ENCODE results near the gene DDX41. TPM values are rescaled to one million over a fixed set of nuclear protein-coding genes. Genes with fewer than 3 reads are reported as not detected.
"Not testable (repeated sequence)": the region's sequence is repeated elsewhere in the genome, so short reads cannot be mapped to it uniquely, and the experiment has no call there.

Gene DDX41
- total RNA-seq, 1 experiment from 2014 or later: 91.5 TPM

- DNase-seq (ENCODE audit: low read depth): peak; percentile 88
These were observed 20.9 kb upstream of the DDX41 start for GRCh38 chr5:177537389-177538361.

GRCh38 chr5:177536386-177536785, 19.6 kb upstream of the DDX41 start:
- DNase-seq (ENCODE audit: low read depth): peak; percentile 1

DNA sequence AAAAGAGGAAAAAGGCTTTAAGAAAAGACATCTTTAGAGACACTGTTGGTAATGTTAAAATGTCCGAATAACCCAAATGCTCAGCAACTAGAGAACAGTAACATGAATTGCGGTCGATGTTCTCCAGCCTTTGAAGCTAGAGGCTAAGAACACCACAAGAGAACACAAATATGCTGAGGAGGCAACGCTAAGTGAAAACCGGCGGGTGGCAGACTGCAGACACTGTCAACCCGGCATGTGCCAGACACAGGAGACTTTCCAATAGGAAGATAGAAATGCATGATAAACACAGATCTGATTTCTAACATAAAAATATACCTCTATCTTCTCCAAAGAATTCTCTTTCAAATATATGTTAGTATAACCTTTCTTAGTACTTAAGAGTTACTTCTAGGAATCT, 18.4 kb upstream of the DDX41 start:
- no peak for DNase-seq (ENCODE audit: low read depth)

DNA sequence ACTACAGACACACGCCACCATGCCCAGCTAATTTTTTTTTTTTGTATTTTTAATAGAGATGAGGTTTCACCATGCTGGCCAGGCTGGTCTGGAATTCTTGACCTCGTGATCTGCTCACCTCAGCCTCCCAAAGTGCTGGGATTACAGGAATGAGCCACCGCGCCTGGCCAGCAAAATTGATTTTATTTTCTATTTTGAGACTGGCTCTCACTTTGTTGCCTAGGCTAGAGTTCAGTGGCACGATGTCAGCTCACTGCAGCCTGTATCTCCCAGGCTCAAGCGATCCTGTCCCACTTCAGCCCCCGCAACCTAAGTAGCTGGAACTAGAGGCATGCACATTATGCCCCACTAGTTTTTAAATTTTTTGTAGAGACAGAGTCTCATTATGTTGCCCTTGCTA, 17.7 kb upstream of the DDX41 start:
- DNase-seq (ENCODE audit: low read depth): not testable (repeated sequence)

GRCh38 chr5:177531209-177531940, 14.6 kb upstream of the DDX41 start:
- no peak for DNase-seq (ENCODE audit: low read depth)

GRCh38 chr5:177530638-177531037, 13.9 kb upstream of the DDX41 start:
- DNase-seq (ENCODE audit: low read depth): peak; percentile 0

- peak; percentile 0 for DNase-seq (ENCODE audit: low read depth)
These were observed 12.8 kb upstream of the DDX41 start for GRCh38 chr5:177529247-177530203.

- DNase-seq (ENCODE audit: low read depth): peak; percentile 1
These were observed 11.9 kb upstream of the DDX41 start for GRCh38 chr5:177528631-177529030.

- no peak for DNase-seq (ENCODE audit: low read depth)
These were observed 10.8 kb upstream of the DDX41 start for GRCh38 chr5:177527595-177527994.

DNA sequence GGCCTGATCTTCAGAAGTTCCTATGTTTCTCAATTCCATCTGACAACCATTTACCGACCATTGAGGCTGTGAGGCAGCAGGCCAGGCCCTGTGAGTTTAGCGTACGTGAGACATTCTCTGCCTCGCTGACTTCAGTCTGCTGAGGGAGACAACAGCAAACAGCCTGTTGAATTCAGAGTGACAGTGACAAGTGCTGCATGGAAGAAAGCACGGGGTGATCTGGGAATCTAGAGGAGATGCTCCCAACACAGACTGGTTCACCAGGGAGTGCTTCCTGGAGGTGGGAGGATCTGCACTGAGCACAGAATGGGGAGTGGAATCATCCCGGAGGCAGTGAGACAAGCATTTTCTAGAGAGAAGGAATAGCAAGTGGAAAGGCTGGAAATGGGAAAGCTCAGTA, 10.0 kb upstream of the DDX41 start:
- DNase-seq (ENCODE audit: low read depth): no peak

GRCh38 chr5:177526191-177526590, 9.4 kb upstream of the DDX41 start:
- no peak for DNase-seq (ENCODE audit: low read depth)

GRCh38 chr5:177524941-177525655, 8.3 kb upstream of the DDX41 start:
- DNase-seq (ENCODE audit: low read depth): no peak

DNA sequence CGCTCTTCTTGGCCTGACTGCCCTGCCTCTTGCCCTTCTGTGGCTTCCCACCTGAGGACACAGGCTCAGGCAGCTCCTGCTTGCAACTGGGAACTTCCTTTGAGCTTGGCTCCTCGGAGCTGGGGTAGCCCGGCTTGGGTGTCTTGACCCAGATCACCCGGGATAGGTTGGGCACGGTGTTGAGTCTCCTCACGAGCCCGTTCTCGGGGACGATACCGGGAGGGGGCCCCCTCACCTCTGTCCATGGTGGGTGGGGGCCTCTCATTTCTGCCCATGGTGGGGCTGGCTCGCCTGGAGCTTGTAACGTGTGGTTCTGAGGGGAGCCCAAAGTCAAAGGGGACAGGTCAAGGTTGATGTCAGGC, 7.8 kb upstream of the DDX41 start:
- DNase-seq (ENCODE audit: low read depth): no peak

GRCh38 chr5:177523711-177524538, 7.2 kb upstream of the DDX41 start:
- DNase-seq (ENCODE audit: low read depth): no peak

DNA sequence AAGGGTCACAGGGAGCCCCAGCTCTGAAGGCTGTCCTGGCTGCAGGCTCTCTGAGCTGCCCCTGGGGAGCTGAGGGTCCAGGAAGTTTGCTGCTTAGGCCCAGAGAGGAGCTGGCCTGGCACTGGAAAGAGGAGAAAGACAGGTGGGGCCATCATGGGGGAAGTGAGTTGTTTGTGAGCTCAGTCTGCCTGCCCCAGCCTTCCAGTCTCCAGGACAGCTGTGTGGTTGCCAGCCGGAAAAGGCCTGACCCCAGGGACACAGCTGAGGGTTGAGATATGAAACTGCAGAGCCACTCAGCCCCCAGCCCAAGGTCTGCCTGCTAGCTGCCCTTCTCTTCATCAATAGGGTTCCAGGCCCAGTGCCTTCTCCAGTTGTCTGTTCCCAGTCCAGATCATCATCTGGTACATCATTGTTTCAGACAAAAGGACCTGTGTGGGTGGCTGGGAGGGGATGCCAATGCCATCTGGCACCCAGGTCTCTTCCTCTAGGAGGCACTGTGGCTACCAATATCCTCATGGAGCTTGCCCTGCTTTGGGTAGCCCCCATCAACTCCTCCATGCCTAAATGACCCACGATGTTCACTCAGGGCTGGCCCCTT, 4.3 kb upstream of the DDX41 start:
- no peak for DNase-seq (ENCODE audit: low read depth)

DNA sequence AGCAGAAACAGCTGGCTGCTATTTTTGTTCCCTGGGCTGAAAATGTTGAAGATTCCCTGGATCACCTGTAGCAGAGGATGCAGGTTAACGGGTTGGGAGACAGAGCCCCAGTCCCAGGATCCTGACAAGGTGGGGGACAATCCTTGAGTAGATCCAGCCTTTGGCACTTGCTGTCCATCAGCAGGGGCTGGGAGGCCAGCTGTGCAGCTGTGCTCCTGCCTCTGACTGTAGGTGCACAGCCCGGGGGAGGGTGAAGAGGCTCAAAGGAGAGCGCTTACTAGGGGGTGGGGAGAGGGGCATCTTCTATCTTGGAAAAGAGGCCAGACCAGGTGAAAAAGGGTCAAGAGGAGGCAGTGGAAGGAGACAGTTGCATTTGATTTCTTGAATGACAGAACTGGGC, 3.5 kb upstream of the DDX41 start:
- DNase-seq (ENCODE audit: low read depth): no peak

- no peak for DNase-seq (ENCODE audit: low read depth)
These were observed 2.9 kb upstream of the DDX41 start for GRCh38 chr5:177519463-177520235.

DNA sequence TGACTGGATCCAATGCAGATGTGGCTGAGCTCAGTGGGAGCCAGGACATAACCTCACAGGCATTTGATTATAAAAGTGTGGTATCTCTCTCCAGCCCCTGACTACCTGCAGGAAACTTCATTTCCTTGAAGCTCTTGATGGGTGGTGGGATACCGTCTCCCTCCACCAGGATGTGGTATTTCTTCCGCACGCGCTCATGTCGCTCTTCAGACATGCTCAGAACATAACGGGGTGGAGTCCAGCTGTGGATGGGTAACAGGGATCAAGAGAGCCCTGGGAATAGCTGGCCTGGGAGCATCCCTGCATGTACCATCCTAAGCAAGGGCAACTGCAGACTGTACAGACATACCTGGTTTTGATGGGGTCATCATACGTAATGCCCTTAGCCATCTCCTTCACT, 1.2 kb downstream of the DDX41 start:
- no peak for DNase-seq (ENCODE audit: low read depth)

DNA sequence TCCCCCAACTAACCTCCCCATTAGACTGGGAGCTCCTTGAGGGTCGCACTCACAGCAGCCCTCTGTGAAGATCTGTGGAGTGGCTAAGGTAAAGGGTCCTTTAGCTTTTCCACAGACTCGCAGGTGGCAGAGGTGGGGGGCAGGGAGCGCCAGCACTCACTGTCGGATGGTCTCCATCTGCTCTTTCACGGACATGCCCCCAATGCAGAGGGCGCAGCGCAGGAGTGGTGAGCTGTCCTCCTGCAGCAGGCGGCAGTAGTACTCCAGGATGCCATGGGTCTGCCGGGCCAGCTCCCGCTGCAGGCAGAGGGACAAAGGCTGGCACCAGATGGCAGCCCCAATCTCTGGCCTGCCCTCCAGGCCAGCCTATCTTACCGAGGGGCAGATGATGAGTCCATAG, 2.2 kb downstream of the DDX41 start:
- DNase-seq (ENCODE audit: low read depth): no peak
